Measurements from ENCODE around the gene TBX10. TPM values are rescaled to one million over a fixed set of nuclear protein-coding genes. Genes with fewer than 3 reads are reported as not detected.
"Not testable (repeated sequence)": the region's sequence is repeated elsewhere in the genome, so short reads cannot be mapped to it uniquely, and the experiment has no call there.

TBX10 gene
- total RNA-seq, 1 experiment from 2014 or later = not detected

- DNase-seq (ENCODE audit: low read depth) = no peak
These were observed 7.2 kb downstream of the TBX10 start for GRCh38 chr11:67632175-67632981.

DNA sequence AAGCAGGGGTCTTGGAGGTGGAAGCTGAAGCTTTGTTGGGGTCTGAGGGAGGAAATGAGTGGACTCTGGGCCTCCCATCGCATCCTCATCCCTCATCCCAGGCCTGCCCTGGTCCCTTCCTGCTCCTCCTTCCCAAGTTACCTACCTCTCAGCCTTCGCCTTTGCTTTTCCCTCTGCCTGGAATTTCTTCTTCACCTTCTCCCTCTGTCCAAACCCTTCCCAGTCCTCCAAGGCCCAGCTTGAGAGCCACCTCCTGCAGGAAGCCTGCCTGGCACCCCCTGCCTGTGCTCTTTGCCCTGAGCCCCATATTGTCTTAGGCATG is 7.7 kb downstream of the TBX10 start:
- DNase-seq (ENCODE audit: low read depth) = no peak

DNA sequence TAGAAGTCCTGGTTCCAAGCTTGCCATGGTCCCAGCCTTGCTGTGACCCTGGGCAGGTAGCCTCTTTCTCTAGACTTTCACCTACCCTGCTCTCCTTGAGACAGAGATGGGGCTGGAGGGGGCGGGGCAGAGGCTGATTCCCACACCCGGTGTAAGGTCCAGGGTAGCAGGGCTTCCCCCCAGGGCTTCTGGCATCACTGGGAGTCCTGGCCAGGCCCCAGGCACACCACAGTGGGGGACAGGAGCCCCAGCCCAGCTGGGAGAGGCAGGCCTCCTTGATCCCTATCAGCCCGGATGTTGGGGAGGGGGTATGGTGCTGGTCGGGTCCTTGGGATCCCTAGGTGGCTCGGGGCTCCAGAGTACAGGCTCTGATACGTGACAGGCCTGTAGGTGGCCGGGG is 8.2 kb downstream of the TBX10 start:
- DNase-seq (ENCODE audit: low read depth) = no peak

DNA sequence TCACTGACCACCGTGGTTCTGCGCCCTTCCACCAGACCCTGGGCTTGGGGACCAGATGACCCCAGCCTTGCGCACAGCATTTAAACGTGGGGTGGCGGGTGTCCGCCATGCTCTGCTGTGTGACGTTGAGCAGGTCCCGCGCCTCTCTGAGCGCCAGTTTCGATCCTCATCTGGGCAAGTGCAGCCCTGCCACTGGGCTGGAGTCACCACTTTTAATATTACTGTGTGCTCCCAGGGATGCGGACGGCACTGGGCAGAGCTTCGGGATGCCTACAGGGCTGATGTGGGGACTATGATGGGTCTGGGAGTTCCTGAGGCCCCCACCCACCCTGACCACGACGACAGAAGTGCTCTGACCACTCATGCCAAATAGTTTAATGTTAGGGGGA is 8.6 kb downstream of the TBX10 start:
- DNase-seq (ENCODE audit: low read depth) = no peak

DNA sequence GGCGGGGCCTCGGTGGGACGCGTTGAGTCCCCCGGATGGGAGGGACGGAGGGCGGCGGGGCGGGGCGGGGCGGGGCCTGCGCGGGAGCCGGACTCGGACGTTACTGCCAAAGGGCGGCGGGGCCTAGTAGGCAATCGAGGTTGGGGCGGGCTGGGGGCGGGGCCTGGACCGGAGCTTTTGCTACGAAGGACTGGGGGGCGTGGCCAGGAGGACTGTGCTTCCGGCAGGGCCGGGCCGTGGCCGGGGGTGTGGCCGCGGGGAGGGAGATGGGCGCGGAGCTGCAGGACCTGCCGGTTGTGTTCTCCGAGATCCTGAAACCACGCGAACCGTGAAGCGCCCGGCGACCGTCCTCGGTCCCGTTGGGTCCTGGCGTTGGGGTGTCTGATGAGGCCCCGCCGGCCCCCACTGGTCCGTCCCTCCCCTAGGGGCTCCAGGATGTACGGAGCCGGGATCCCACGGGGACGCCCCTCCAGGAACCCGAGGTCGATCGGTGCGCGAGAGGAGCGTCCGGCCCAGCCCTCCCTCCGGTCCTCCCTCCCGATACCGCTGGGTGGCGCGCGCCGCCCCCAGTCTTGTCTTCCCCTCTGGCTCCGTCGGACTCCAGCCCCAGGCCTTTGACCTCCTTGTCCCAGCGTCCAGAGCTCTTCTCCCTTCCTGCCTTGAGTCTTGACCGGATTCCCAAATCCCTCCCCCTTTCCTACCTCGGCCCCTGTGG is 9.2 kb downstream of the TBX10 start:
- DNase-seq (ENCODE audit: low read depth) = peak; percentile 97

GRCh38 chr11:67629386-67630227 is 10.0 kb downstream of the TBX10 start, which contains the start of gene NUDT8:
Gene NUDT8, minus strand, starts transcription at chr11:67629937. Its CDS starts 26 bp downstream, at chr11:67629911.
- peak; percentile 83 for DNase-seq (ENCODE audit: low read depth)

- no peak for DNase-seq (ENCODE audit: low read depth)
These were observed 10.7 kb downstream of the TBX10 start for GRCh38 chr11:67628710-67629385.

GRCh38 chr11:67627812-67628624 is 11.5 kb downstream of the TBX10 start:
- DNase-seq (ENCODE audit: low read depth) = no peak

DNA sequence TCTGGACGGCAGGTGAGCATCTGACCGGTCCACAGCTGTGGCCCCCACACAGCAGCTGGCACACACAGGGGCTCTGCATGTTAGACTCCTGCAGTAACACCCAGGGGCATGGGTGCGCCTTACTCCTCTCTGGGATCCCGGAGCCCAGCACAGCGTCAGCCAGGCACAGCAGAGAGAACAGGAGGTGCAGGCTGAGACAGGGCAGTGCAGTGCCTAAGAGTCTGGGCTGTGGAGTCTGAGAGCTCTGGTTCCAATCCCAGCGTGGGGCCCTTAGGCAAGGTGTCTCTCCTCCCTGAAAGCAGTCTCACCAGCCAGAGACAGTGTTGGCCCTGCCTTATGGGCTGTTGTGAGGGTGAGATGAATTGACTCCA is 12.1 kb downstream of the TBX10 start:
- DNase-seq (ENCODE audit: low read depth) = no peak

GRCh38 chr11:67626970-67627369 is 12.6 kb downstream of the TBX10 start:
- DNase-seq (ENCODE audit: low read depth) = no peak

DNA sequence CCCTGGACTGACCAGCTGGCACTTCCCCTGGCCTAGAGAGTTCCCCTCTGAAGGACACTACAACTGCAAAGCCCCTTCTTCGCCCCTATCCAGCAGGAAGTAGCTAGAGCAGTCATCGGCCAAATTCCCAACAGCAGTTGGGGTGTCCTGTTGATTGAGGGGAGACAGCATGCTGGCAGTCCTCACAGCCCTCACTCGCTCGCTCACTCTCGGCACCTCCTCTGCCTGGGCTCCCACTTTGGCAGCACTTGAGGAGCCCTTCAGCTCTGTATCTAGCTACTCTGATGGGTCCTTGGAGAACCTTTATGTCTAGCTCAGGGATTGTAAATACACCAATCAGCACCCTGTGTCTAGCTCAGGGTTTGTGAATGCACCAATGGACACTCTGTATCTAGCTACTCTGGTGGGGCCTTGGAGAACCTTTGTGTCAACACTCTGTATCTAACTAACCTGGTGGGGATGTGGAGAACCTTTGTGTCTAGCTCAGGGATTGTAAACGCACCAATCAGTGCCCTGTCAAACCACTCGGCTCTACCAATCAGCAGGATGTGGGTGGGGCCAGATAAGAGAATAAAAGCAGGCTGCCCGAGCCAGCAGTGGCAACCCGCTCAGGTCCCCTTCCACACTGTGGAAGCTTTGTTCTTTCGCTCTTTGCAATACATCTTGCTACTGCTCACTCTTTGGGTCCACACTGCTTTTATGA is 13.3 kb downstream of the TBX10 start:
- DNase-seq (ENCODE audit: low read depth) = not testable (repeated sequence)

DNA sequence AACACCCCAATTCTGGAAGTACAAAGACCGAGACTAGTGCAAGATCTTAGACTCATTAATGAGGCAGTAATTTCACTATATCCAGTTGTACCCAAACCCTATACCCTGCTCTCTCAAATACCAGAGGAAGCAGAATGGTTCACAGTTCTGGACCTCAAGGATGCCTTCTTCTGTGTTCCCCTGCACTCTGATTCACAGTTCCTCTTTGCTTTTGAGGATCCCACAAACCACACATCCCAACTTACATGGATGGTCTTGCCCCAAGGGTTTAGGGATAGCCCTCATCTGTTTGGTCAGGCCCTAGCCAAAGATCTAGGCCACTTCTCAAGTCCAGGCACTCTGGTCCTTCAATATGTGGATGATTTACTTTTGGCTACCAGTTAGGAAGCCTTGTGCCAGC is 15.8 kb downstream of the TBX10 start:
- DNase-seq (ENCODE audit: low read depth) = not testable (repeated sequence)

DNA sequence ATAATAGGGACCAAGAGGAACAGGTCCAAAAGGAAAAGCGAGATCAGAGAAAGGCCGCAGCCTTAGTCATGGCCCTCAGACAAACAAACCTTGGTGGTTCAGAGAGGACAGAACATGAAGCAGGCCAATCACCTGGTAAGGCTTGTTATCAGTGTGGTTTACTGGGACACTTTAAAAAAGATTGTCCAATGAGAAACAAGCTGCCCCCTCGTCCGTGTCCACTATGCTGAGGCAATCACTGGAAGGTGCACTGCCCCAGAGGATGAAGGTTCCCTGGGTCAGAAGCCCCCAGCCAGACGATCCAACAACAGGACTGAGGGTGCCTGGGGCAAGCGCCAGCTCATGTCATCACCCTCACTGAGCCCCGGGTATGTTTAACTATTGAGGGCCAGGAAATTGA is 16.7 kb downstream of the TBX10 start:
- not testable (repeated sequence) for DNase-seq (ENCODE audit: low read depth)

DNA sequence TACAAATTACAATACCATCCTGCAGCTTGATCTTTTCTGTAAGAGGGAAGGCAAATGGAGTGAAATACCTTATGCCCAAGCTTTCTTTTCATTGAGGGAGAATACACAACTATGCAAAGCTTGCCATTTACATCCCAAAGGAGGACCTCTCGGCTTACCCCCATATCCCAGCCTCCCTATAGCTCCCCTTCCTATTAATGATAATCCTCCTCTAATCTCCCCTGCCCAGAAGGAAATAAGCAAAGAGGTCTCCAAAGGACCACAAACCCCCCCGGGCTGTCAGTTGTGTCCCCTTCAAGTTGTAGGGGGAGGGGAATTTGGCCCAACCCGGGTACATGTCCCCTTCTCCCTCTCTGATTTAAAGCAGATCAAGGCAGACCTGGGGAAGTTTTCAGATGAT is 17.6 kb downstream of the TBX10 start:
- not testable (repeated sequence) for DNase-seq (ENCODE audit: low read depth)

GRCh38 chr11:67620621-67621020 is 18.9 kb downstream of the TBX10 start:
- DNase-seq (ENCODE audit: low read depth) = not testable (repeated sequence)

- DNase-seq (ENCODE audit: low read depth) = not testable (repeated sequence)
These were observed 19.6 kb downstream of the TBX10 start for GRCh38 chr11:67619683-67620618.

DNA sequence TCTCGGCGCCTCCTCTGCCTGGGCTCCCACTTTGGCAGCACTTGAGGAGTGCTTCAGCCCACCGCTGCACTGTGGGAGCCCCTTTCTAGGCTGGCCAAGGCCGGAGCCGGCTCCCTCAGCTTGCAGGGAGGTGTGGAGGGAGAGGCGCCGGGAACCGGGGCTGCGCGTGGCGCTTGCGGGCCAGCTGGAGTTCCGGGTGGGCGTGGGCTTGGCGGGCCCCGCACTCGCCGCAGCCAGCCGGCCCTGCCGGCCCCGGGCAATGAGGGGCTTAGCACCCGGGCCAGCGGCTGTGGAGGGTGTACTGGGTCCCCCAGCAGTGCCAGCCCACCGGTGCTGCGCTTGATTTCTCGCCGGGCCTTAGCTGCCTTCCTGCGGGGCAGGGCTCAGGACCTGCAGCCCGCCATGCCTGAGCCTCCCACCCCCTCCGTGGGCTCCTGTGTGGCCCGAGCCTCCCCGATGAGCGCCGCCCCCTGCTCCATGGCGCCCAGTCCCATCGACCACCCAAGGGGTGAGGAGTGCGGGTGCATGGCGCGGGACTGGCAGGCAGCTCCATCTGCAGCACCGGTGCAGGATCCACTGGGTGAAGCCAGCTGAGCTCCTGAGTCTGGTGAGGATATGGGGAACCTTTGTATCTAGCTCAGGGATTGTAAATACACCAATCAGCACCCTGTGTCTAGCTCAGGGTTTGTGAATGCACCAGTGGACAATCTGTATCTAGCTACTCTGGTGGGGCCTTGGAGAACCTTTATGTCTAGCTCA is 20.5 kb downstream of the TBX10 start:
- not testable (repeated sequence) for DNase-seq (ENCODE audit: low read depth)

DNA sequence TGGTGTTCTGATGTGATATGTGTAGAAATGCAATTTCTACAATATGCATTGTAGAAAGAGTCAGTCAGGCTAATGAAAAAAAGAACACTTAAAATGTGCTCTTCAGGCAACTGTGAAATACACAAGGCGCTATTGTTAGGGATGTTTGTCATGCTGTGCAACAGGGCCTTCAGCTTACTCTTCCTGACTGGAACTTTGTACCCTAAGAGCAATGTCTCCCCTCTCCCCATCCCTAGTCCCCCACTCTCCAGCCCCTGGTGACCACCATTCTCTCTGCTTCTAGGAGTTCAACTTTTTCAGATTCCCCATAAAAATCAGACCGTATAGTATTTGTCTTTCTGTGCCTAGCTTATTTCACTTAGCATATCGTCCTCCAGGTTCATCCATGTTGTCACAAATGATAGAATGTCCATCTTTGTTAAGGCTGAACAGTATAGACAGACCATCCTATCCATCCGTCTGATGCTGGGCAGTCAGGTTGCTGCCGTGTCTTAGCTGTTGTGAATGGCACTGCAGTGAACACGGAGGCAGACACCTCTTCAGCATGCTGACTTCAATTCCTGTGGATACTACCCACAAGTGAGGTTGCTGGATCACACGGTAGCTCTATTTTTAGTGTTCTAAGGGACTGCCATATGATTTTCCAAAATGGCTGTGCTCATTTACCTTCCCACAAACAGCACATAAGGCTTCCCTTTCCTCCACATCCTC is 22.2 kb downstream of the TBX10 start:
- no peak for DNase-seq (ENCODE audit: low read depth)
